Stimulated activated CD4-positive, alpha-beta T cell treated with anti-CD3 and anti-CD28 coated beads, TNF-alpha, amount 100 ng/mL, for 48 hours (primary cell): ENCODE measurements around the gene SATL1.
"Not testable (repeated sequence)": the region's sequence is repeated elsewhere in the genome, so short reads cannot be mapped to it uniquely, and the experiment has no call there.

Experiments used
- DNase-seq, 3 donors: peaks; one replicate each; pipeline ENCODE4 v3.0.0-alpha.2; 2020; ENCODE audit warnings: low read depth in 3 of 3

The SATL1 gene

GRCh38 chrX:85243761-85244449, at the start of gene SATL1, which contains the start of gene ZNF711:
SATL1 (minus strand) TSS chrX:85243779; CDS start chrX:85108968, 134,811 bp downstream.
ZNF711 (plus strand) TSS chrX:85243991; CDS start chrX:85247573, 3,582 bp downstream.
- DNase-seq = no peak

- no peak for DNase-seq
Observed at GRCh38 chrX:85288992-85289723, 45.6 kb upstream of the SATL1 start.

- DNase-seq = not testable (repeated sequence)
Observed at GRCh38 chrX:85285286-85285685, 41.7 kb upstream of the SATL1 start.

- DNase-seq = no peak
Observed at GRCh38 chrX:85244450-85245211, 1.1 kb upstream of the SATL1 start.

GRCh38 chrX:85243155-85243554, 424 bp downstream of the SATL1 start:
- no peak for DNase-seq

- DNase-seq = no peak
Observed at GRCh38 chrX:85223359-85223758, 20.2 kb downstream of the SATL1 start.

GRCh38 chrX:85221361-85221760, 22.2 kb downstream of the SATL1 start:
- no peak for DNase-seq

- no peak for DNase-seq
Observed at GRCh38 chrX:85215946-85216345, 27.6 kb downstream of the SATL1 start.

- DNase-seq = no peak
Observed at GRCh38 chrX:85213792-85214530, 29.6 kb downstream of the SATL1 start.

GRCh38 chrX:85203461-85203970, 40.1 kb downstream of the SATL1 start:
- no peak for DNase-seq

GRCh38 chrX:85196319-85196718, 47.3 kb downstream of the SATL1 start:
- no peak for DNase-seq

GRCh38 chrX:85159644-85160043, 83.9 kb downstream of the SATL1 start:
- no peak for DNase-seq

- no peak for DNase-seq
Observed at GRCh38 chrX:85140964-85141363, 102.6 kb downstream of the SATL1 start.

- no peak for DNase-seq
Observed at GRCh38 chrX:85139422-85139821, 104.2 kb downstream of the SATL1 start.

GRCh38 chrX:85136409-85136808, 107.2 kb downstream of the SATL1 start:
- no peak for DNase-seq

GRCh38 chrX:85115252-85115651, 128.3 kb downstream of the SATL1 start:
- DNase-seq = no peak

GRCh38 chrX:85114776-85115175, 128.8 kb downstream of the SATL1 start:
- no peak for DNase-seq

GRCh38 chrX:85114171-85114570, 129.4 kb downstream of the SATL1 start:
- DNase-seq = no peak

- DNase-seq = no peak
Observed at GRCh38 chrX:85113746-85114145, 129.8 kb downstream of the SATL1 start.

GRCh38 chrX:85112293-85112692, 131.3 kb downstream of the SATL1 start:
- DNase-seq = no peak

GRCh38 chrX:85111347-85111746, 132.2 kb downstream of the SATL1 start:
- DNase-seq = no peak

GRCh38 chrX:85109235-85109634, 134.3 kb downstream of the SATL1 start:
- DNase-seq = peak in 1 of 3 donors; percentile 13
